Lung (tissue), 12 donors: Measurements from ENCODE around the gene RAB11A. TPM values are rescaled to one million over a fixed set of nuclear protein-coding genes. Genes with fewer than 3 reads are reported as not detected.
A peak's percentile ranks its signal among the peaks of the same experiment; 100 is the strongest.

Experiments
- ATAC-seq: fragments of 200-7000 bp; cut with Tn5 transposase; one replicate; pipeline ENCODE4 v1.9.1; 2020; ENCODE audit warnings: moderate number of reproducible peaks; ENCODE audit not compliant: insufficient read depth, low FRiP score
- DNase-seq, 3 donors: peaks; one replicate each; pipeline ENCODE4 v3.0.0-alpha.2; 2013 to 2017
- H3K27ac ChIP-seq, 2 donors: one replicate each; pipeline ENCODE4 v1.5.1; 2013; ENCODE audit warnings: mild to moderate bottlenecking in 2 of 2, moderate library complexity in 2 of 2, control low read depth in 1 of 2, inconsistent platforms in 1 of 2, low read depth in 1 of 2, low read length in 1 of 2
- H3K27me3 ChIP-seq, 3 donors: one replicate each; pipeline ENCODE4 v1.5.1; 2013; ENCODE audit warnings: low read length in 2 of 3; ENCODE audit not compliant: control insufficient read depth in 3 of 3, insufficient read depth in 3 of 3
- H3K36me3 ChIP-seq, 4 donors: one replicate each; pipeline ENCODE4 v1.5.1; 2013; ENCODE audit warnings: low read length in 4 of 4, mild to moderate bottlenecking in 1 of 4, moderate library complexity in 1 of 4; ENCODE audit not compliant: control insufficient read depth in 4 of 4, insufficient read depth in 4 of 4
- H3K4me1 ChIP-seq, 5 donors: one replicate each; pipeline ENCODE4 v1.5.1; 2013; ENCODE audit warnings: low read length in 5 of 5, mild to moderate bottlenecking in 2 of 5, moderate library complexity in 1 of 5; ENCODE audit not compliant: control insufficient read depth in 5 of 5, insufficient read depth in 5 of 5
- H3K4me3 ChIP-seq: one replicate; pipeline ENCODE4 v1.5.1; 2013; ENCODE audit warnings: mild to moderate bottlenecking, control low read depth, moderate library complexity
- H3K9ac ChIP-seq, 2 donors: one replicate each; pipeline ENCODE4 v1.5.1; 2013; ENCODE audit warnings: low read length in 2 of 2, control low read depth in 1 of 2; ENCODE audit not compliant: insufficient read depth in 1 of 2
- H3K9me3 ChIP-seq, 4 donors: one replicate each; pipeline ENCODE4 v1.5.1; 2013; ENCODE audit warnings: low read length in 3 of 4, mild to moderate bottlenecking in 1 of 4, moderate library complexity in 1 of 4; ENCODE audit not compliant: control insufficient read depth in 4 of 4, insufficient read depth in 3 of 4
- WGBS, 2 donors: extraction: QIAGEN DNeasy Blood & Tissue Kit; methylation state at CpG; one replicate each; pipeline ENCODE4 v1.1.7; 2013; 5-methylcytosine and 5-hydroxymethylcytosine counted together
- polyA plus RNA-seq, 2 donors: library from polyadenylated mRNA; stranded (reverse); fragments of 200-250 nt; gene quantifications; one replicate each; pipeline ENCODE4 v1.2.1, GENCODE V29; 2013
- total RNA-seq, 2 donors: library from RNA; depleted of rRNA in 1 of 2; stranded (reverse); fragments of >200 nt in 1 of 2; gene quantifications; one replicate each; pipeline ENCODE4 v1.2.1, GENCODE V29; 2014 to 2021
- TF ChIP-seq, protein P1 (sequence below): IDR thresholded peaks from 2 replicates; pipeline ENCODE4 v1.5.1; 2012; ENCODE audit warnings: mild to moderate bottlenecking; ENCODE audit errors: control extremely low read depth, extremely low read depth
- donor health status: control.
- donor health status: control.
- donor health status: Bipolar disorder and iron deficiency.
- donor health status: healthy.
- donor health status: DM: yes; HTN: yes; CAD: no.

The RAB11A gene
- total and polyA plus RNA-seq, 4 donors: 120 to 313 (median 232) TPM

DNA sequence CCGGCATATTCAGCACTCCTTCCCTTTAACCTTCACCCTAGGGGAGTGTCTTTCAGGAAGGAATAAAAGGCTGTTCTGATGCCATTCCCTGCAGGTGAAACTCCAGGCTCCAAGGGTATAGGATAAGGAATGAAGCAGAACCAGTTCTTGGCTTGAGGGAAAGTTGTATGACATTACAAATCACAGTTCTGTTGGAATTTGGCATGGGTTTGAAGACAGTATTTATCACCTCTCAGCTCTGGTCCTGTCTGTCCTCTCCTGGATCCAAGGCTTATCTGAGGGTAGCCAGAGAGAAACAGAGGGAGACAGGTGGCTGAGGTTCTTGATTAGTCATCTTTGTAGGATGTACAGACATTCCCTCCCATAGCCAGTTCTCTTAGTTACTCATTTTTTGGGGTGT, 37.1 kb downstream of the RAB11A start:
- H3K36me3 ChIP-seq: peaks cover 4 to 21% (median 15%) of the 10 kb centered on the region in 4 donors
- no peak overlapping the region for H3K9ac ChIP-seq
- peak in 2 of 3 donors; percentile 20 to 60 for DNase-seq
- H3K27me3 ChIP-seq: no peaks in the 10 kb centered on the region
- WGBS, 2 donors: 84 to 94% methylated on average over 1 of the region's 1 CpG
- TF ChIP-seq, protein P1, sequence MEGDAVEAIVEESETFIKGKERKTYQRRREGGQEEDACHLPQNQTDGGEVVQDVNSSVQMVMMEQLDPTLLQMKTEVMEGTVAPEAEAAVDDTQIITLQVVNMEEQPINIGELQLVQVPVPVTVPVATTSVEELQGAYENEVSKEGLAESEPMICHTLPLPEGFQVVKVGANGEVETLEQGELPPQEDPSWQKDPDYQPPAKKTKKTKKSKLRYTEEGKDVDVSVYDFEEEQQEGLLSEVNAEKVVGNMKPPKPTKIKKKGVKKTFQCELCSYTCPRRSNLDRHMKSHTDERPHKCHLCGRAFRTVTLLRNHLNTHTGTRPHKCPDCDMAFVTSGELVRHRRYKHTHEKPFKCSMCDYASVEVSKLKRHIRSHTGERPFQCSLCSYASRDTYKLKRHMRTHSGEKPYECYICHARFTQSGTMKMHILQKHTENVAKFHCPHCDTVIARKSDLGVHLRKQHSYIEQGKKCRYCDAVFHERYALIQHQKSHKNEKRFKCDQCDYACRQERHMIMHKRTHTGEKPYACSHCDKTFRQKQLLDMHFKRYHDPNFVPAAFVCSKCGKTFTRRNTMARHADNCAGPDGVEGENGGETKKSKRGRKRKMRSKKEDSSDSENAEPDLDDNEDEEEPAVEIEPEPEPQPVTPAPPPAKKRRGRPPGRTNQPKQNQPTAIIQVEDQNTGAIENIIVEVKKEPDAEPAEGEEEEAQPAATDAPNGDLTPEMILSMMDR: no peak
- ATAC-seq: no peak
- H3K4me3 ChIP-seq: no peak overlapping the region
- H3K4me1 ChIP-seq: peaks cover 0 to 6% (median 0%) of the 10 kb centered on the region in 5 donors
- no peaks in the 10 kb centered on the region for H3K9me3 ChIP-seq
- H3K27ac ChIP-seq: no peak overlapping the region

GRCh38 chr15:65907661-65908060, 38.4 kb downstream of the RAB11A start:
- DNase-seq (no peak), ATAC-seq (no peak)
- 97 to 100% methylated on average over 3 of the region's 3 CpGs for WGBS, 2 donors
- peaks cover 0 to 1% (median 0%) of the 10 kb centered on the region in 4 donors for H3K9me3 ChIP-seq
- no peak overlapping the region for H3K9ac ChIP-seq
- no peak overlapping the region for H3K27ac ChIP-seq
- no peaks in the 10 kb centered on the region for H3K4me1 ChIP-seq
- H3K27me3 ChIP-seq: no peaks in the 10 kb centered on the region
- TF ChIP-seq, protein P1: no peak
- H3K36me3 ChIP-seq: peaks cover 4 to 28% (median 15%) of the 10 kb centered on the region in 4 donors
- H3K4me3 ChIP-seq: no peak overlapping the region

DNA sequence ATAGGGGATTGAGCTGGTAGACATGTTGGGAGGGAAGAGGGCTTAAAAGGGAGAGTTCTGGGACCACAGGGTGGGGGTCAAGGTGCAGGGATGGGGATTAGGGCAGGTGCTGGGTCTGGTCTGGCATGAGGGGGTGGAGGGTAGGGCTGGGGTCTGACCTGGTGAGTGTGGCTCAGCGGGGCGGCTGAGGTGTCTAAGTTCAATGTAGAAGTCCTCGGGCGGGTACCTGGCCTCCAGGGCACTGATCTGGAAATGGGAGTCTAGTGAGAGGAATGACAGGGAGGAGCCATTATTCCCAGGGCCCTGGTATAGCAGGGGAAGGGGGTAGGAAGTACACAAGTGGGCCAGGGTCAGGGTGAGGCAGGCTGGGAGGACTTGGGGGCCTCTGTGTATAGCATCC, 39.6 kb downstream of the RAB11A start:
- DNase-seq (no peak), ATAC-seq (no peak)
- H3K9ac ChIP-seq: no peak overlapping the region
- H3K4me3 ChIP-seq: no peak overlapping the region
- no peaks in the 10 kb centered on the region for H3K27me3 ChIP-seq
- peaks cover 4 to 30% (median 13%) of the 10 kb centered on the region in 4 donors for H3K36me3 ChIP-seq
- H3K4me1 ChIP-seq: no peaks in the 10 kb centered on the region
- peaks cover 0 to 1% (median 0%) of the 10 kb centered on the region in 4 donors for H3K9me3 ChIP-seq
- H3K27ac ChIP-seq: no peak overlapping the region
- TF ChIP-seq, protein P1: no peak
- WGBS, 2 donors: 95 to 100% methylated on average over 4 of the region's 4 CpGs

DNA sequence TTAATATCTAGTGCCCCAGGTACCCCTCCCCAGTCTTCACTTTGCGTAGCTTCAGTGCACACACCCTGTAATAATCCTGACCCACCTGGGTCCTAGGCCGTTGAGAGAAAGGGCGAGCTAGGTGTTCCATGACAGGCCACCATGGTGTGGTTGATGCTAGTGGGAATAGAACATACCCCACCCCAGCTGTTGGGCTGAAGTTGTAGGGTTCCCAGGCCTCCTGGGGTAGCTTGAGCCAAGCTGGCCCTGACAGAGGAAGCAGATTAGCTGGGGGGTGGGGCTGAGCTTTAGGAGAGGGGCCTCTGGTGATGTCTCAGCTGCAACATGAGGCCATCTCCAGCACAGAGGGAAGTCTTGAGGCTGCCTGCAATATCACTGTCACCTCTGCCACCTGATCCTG, 40.5 kb downstream of the RAB11A start:
- H3K4me3 ChIP-seq: no peak overlapping the region
- H3K36me3 ChIP-seq: peaks cover 4 to 27% (median 8%) of the 10 kb centered on the region in 4 donors
- TF ChIP-seq, protein P1: no peak
- H3K4me1 ChIP-seq: no peaks in the 10 kb centered on the region
- ATAC-seq: no peak
- H3K9me3 ChIP-seq: peaks cover 0 to 1% (median 0%) of the 10 kb centered on the region in 4 donors
- no peak overlapping the region for H3K27ac ChIP-seq
- DNase-seq: no peak
- H3K27me3 ChIP-seq: no peaks in the 10 kb centered on the region
- no peak overlapping the region for H3K9ac ChIP-seq
- WGBS, 2 donors: 91 to 96% methylated on average over 3 of the region's 3 CpGs
